Measurements from ENCODE around the gene CARMIL1.

DNA sequence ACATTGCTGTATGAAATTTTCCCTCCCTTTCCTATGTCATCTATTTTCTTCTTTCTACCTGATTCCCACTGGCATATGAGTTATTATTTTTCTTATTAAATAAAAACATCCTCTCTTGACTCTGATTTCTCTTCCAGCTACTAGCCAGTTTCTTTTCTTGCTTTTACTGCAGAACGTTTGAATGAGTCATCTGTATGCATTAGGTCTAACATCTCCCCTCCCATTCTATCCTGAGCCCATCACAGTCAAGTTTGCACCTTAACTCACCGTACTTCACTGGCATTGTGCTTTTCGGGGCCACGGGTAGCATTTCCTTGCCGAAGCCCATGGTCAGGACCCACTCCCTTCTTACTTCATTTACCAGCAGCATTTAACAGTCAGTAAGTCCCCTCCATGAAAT is 65.7 kb downstream of the CARMIL1 start:
- TF ChIP-seq, protein P1, sequence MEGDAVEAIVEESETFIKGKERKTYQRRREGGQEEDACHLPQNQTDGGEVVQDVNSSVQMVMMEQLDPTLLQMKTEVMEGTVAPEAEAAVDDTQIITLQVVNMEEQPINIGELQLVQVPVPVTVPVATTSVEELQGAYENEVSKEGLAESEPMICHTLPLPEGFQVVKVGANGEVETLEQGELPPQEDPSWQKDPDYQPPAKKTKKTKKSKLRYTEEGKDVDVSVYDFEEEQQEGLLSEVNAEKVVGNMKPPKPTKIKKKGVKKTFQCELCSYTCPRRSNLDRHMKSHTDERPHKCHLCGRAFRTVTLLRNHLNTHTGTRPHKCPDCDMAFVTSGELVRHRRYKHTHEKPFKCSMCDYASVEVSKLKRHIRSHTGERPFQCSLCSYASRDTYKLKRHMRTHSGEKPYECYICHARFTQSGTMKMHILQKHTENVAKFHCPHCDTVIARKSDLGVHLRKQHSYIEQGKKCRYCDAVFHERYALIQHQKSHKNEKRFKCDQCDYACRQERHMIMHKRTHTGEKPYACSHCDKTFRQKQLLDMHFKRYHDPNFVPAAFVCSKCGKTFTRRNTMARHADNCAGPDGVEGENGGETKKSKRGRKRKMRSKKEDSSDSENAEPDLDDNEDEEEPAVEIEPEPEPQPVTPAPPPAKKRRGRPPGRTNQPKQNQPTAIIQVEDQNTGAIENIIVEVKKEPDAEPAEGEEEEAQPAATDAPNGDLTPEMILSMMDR (conservative IDR thresholded peaks at IDR 0.05 in 1 of 2, IDR thresholded peaks at IDR 0.05 in 1 of 2; ENCODE audit: extremely low read depth in 1 of 2, insufficient read depth in 1 of 2, low read depth in 1 of 2, low read length in 2 of 2), result no peak
- no peak for TF ChIP-seq EZH2 (IDR thresholded peaks at IDR 0.05; ENCODE audit: borderline replicate concordance, low read length)
